A549 treated with Hydrocortisone at 1 μM for 4 hours (cell line): ENCODE data around the gene COMTD1. TPM values are rescaled to one million over a fixed set of nuclear protein-coding genes. Genes with fewer than 3 reads are reported as not detected.

Source experiments
- total RNA-seq: library from RNA; stranded (reverse); fragments of 200-300 nt; extraction: Qiagen RNA extraction; gene quantifications from 5 replicates; pipeline ENCODE4 v1.2.3, GENCODE V29; 2022

COMTD1 gene
- total RNA-seq: 28.3 to 61.1 TPM (median 55.3 TPM) in 5 replicates

GRCh38 chr10:75235375-75236177 is at the start of gene COMTD1:
TSS of gene COMTD1 (minus strand) at chr10:75235957. CDS start at chr10:75235928, 29 bp downstream.

GRCh38 chr10:75210282-75211006 is 25.3 kb downstream of the COMTD1 start, which contains the start of gene VDAC2:
TSS of gene VDAC2 (plus strand) at chr10:75210796. CDS start at chr10:75211159, 363 bp downstream.

Other genes starting within 250 kb of the COMTD1 start
- 9.5 to 17.1 TPM (median 14.8 TPM) in 5 replicates for gene SAMD8, start 124.3 kb downstream of the COMTD1 start, total RNA-seq
- gene VDAC2, start 25.2 kb downstream of the COMTD1 start, total RNA-seq: 320 to 352 TPM (median 328 TPM) in 5 replicates
- 6.7 to 9.0 TPM (median 8.5 TPM) in 5 replicates for gene ZNF503, start 165.8 kb upstream of the COMTD1 start, total RNA-seq
- 3.6 to 5.1 TPM (median 4.4 TPM) in 5 replicates for gene LRMDA, start 195.7 kb upstream of the COMTD1 start, total RNA-seq